Naive B cell (primary cell): Measurements from ENCODE around the gene IQGAP2. TPM values are rescaled to one million over a fixed set of nuclear protein-coding genes. Genes with fewer than 3 reads are reported as not detected.
"Not testable (repeated sequence)": the region's sequence is repeated elsewhere in the genome, so short reads cannot be mapped to it uniquely, and the experiment has no call there.

Experiments
- ATAC-seq, 2 donors: fragments of 150-1000 bp; cut with Tn5 transposase; 2 replicates each; pipeline ENCODE4 v1.10.0; 2021; ENCODE audit warnings: low read depth in 2 of 2, mild to moderate bottlenecking in 2 of 2, moderate library complexity in 2 of 2
- DNase-seq: peaks from one replicate; pipeline ENCODE4 v3.0.0; 2022
- H3K27ac Mint-ChIP-seq, 6 donors: one replicate each; pipeline ENCODE4 v1.8.0; 2020 to 2022; ENCODE audit warnings: mild to moderate bottlenecking in 6 of 6, mixed read lengths in 6 of 6, moderate library complexity in 5 of 6, inconsistent platforms in 2 of 6
- H3K27me3 Mint-ChIP-seq, 3 donors: one replicate each; pipeline ENCODE4 v1.8.0; 2021 to 2022; ENCODE audit warnings: mixed read lengths in 3 of 3, mild to moderate bottlenecking in 1 of 3
- H3K36me3 Mint-ChIP-seq, 2 donors: one replicate each; pipeline ENCODE4 v1.8.0; 2020 to 2022; ENCODE audit warnings: mixed read lengths in 2 of 2, inconsistent platforms in 1 of 2, mild to moderate bottlenecking in 1 of 2
- H3K4me1 Mint-ChIP-seq, 3 donors: one replicate each; pipeline ENCODE4 v1.8.0; 2020 to 2022; ENCODE audit warnings: mixed read lengths in 3 of 3, inconsistent platforms in 1 of 3, mild to moderate bottlenecking in 1 of 3, moderate library complexity in 1 of 3
- H3K4me3 Mint-ChIP-seq, 8 donors: one replicate each; pipeline ENCODE4 v1.8.0; 2020 to 2022; ENCODE audit warnings: mild to moderate bottlenecking in 8 of 8, mixed read lengths in 8 of 8, moderate library complexity in 8 of 8, inconsistent platforms in 2 of 8
- H3K9me3 Mint-ChIP-seq, 7 donors: one replicate each; pipeline ENCODE4 v1.8.0; 2020 to 2022; ENCODE audit warnings: mixed read lengths in 7 of 7, mild to moderate bottlenecking in 5 of 7, inconsistent platforms in 2 of 7, moderate library complexity in 1 of 7
- polyA plus RNA-seq, 6 donors: library from polyadenylated mRNA; unstranded; fragments of 300-500 nt; fragmentation: Illumina TruSeq; gene quantifications; one replicate each; pipeline ENCODE4 v1.2.3, GENCODE V29; 2021; ENCODE audit warnings: low read depth in 6 of 6

IQGAP2 gene
- polyA plus RNA-seq, 6 donors from 2014 or later: 2.7 to 9.8 (median 6.2) TPM

DNA sequence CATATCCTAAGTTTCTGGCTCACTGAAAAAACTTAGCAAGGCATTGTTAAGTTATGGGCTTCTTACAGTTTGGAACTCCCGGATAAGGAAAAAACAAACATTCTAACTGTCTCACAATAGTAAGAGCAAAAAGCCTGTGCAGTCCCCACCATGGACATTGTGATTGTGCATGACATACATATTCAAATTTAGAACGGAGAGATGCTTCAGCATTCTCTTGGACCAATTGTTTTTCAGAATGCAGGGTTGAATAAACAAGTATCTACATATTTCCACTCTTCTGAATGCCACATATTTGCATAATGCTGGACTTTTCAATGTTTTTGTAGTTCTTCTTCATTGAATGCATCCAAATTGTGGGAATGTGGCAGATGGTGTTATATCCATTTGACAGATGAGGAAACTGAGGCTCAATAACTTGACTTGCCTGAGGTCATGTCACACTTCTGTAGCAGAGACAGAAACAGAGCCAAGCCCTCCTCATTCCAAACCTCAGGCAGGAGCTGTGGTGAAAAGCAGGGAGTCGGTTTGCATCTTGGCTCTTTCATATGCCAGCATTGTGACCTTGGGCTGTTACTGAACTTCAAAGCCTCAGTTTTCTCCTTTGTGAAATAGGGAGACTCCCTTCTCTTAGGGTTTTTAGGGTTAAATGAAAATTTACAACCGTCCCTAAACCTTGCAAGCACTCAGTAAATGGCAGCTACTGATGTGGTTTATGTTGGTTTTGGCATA, 95.1 kb downstream of the IQGAP2 start:
- H3K4me1 Mint-ChIP-seq: peaks cover 0 to 4% (median 0%) of the 10 kb centered on the region in 3 donors
- ATAC-seq: no peak
- H3K27me3 Mint-ChIP-seq: no peaks in the 10 kb centered on the region
- no peak for DNase-seq
- peaks cover 0 to 5% (median 0%) of the 10 kb centered on the region in 7 donors for H3K9me3 Mint-ChIP-seq
- H3K36me3 Mint-ChIP-seq: no peaks in the 10 kb centered on the region
- H3K4me3 Mint-ChIP-seq: no peak overlapping the region
- no peak overlapping the region for H3K27ac Mint-ChIP-seq

DNA sequence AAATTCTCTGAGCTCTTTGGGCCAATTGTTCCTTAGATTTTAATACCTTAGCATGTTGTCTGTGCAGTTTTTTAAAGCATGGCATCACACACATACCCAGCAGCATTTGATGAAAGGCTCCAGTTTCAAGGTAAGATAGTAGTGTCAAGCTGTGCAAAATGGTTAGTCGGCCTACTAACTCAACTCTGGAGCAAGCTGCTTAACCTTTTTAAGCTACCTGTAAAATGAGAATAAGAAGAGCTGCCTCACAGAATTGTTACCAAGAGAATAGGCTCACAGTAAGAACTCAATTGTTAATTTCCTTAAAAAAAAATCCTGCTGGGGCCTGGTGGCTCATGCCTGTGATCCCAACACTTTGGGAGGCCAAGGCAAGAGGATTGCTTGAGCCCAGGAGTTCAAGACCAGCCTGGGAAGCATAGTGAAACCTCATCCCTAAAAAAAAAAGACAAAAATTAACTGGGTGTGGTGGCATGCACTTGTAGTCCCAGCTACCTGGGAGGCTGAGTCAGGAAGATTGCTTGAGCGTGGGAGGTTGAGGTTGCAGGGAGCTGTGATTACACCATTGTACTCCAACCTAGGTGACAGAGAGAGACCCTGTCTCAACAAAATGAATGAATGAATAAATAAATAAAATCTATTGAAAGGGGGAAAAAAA, 96.5 kb downstream of the IQGAP2 start:
- peaks cover 0 to 5% (median 0%) of the 10 kb centered on the region in 3 donors for H3K4me1 Mint-ChIP-seq
- H3K27ac Mint-ChIP-seq: peak overlapping the region in 2 of 6 donors; percentile 32 to 36
- H3K36me3 Mint-ChIP-seq: no peaks in the 10 kb centered on the region
- H3K27me3 Mint-ChIP-seq: no peaks in the 10 kb centered on the region
- no peak for DNase-seq
- ATAC-seq: no peak
- H3K9me3 Mint-ChIP-seq: peaks cover 0 to 5% (median 0%) of the 10 kb centered on the region in 7 donors
- no peak overlapping the region for H3K4me3 Mint-ChIP-seq

DNA sequence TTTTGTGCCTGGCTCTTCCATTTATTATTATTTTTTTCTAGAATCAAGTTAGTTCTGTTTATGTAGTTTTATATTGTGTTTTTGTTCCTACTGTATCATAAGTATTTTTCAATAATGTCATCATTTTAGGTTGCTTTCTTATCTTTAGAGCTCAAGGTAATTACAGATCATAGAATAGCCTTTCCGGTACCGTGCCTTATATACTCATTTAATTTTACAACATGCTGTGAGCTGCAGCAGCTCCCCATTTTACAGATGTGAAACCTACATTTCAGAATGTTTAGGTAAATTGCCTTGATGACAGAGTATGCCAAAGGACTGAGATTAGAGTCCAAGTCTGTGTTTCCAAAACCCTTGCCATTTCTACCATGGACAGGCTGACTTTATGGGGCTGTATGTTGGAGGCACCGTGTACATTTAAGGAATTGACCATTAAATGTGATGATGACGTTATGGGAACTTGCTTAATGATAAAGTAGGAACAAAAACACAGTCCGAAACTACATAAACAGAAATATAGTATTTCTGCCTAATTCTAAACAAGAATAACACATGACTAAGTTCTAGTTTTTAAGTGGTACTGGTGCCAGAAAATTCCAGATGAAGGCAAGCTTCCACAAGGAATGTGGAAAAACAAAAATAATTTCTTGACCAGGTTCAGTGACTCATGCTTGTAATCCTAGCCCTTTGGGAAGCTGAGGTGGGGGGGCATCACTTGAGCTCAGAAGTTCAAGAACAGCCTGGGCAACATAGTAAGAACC, 97.7 kb downstream of the IQGAP2 start:
- no peak overlapping the region for H3K4me3 Mint-ChIP-seq
- no peak for ATAC-seq
- H3K36me3 Mint-ChIP-seq: no peaks in the 10 kb centered on the region
- no peak for DNase-seq
- no peak overlapping the region for H3K27ac Mint-ChIP-seq
- H3K9me3 Mint-ChIP-seq: no peaks in the 10 kb centered on the region
- H3K27me3 Mint-ChIP-seq: no peaks in the 10 kb centered on the region
- H3K4me1 Mint-ChIP-seq: peaks cover 0 to 4% (median 0%) of the 10 kb centered on the region in 3 donors

DNA sequence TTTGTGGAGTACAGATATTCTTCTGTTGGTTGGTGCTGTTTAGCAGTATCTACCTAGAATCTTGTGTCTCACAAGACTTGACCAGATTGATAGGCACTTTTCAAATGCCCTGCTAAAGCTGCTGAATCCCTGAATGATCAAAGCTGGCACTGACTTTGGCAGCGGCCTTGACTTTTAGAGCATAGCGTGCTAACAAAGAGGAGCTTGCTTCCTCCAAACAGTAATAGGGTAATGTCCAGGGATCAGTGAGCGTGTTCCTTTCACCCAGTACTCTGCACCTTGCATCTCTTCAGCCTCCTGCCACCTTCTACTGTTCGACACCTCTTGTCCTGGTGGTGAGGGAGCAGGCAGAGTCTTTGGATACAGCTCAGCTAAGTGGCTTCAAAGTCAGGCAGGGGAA, 100.8 kb downstream of the IQGAP2 start:
- H3K36me3 Mint-ChIP-seq: no peaks in the 10 kb centered on the region
- ATAC-seq (no peak), DNase-seq (no peak)
- H3K4me1 Mint-ChIP-seq: peaks cover 0 to 5% (median 4%) of the 10 kb centered on the region in 3 donors
- H3K27me3 Mint-ChIP-seq: no peaks in the 10 kb centered on the region
- H3K9me3 Mint-ChIP-seq: no peaks in the 10 kb centered on the region
- H3K4me3 Mint-ChIP-seq: no peak overlapping the region
- H3K27ac Mint-ChIP-seq: peak overlapping the region in 1 of 6 donors; percentile 39

DNA sequence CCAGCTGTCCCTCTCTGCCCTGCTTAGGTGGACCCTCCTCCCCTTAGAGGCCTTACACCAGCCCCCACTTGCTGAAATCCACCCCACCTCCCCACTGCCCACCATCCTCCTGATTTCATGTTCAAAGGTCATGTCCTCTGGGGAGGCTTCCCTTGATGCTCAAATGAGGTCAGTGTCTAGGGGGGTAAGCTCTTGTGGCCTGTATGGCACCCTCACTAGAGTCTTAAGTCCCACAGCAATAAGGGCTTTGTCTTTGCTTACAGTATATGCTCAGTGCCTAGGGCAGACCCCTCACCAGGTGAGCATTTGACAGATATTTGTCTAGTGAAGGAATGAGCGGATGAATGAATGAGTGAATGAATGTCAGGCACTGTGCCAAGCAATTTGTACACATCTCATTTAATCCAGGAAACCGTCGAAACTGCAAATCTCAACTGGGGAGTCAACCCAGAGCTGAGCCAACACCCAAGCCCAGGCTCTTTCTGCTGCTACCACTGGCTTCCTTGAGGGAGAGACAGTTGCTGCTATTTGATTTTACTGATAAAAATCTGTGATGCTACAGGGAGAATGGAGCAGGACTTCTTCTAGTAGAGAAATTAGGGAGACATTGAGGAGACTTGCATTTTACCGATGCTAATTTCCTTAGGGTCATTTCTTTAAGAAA, 101.9 kb downstream of the IQGAP2 start:
- Mint-ChIP-seq H3K4me1 (peaks cover 0 to 5% (median 4%) of the 10 kb centered on the region in 3 donors), H3K27me3 (no peaks in the 10 kb centered on the region), H3K4me3 (no peak overlapping the region), H3K36me3 (no peaks in the 10 kb centered on the region), H3K27ac (no peak overlapping the region), H3K9me3 (peaks cover 0 to 1% (median 0%) of the 10 kb centered on the region in 7 donors)
- DNase-seq (no peak), ATAC-seq (no peak)

DNA sequence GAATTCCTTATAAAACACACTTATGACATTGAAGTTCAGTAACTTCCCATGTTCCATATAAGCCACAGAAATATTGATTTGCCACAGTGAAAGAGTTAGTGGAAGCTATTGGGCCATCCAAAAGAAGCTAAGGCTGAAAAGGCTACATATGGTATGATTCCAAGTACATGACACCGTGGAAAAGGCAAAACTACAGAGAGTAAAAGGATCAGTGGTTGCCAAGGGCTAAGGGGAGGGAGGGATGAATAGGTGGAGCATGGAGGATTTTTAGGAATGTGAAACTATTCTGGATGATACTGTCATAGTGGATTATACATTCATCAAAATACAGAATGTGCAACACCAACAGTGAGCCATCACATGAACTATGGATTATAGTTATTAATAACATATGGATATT, 110.4 kb downstream of the IQGAP2 start:
- H3K27ac Mint-ChIP-seq: no peak overlapping the region
- peaks cover 0 to 4% (median 0%) of the 10 kb centered on the region in 3 donors for H3K4me1 Mint-ChIP-seq

DNA sequence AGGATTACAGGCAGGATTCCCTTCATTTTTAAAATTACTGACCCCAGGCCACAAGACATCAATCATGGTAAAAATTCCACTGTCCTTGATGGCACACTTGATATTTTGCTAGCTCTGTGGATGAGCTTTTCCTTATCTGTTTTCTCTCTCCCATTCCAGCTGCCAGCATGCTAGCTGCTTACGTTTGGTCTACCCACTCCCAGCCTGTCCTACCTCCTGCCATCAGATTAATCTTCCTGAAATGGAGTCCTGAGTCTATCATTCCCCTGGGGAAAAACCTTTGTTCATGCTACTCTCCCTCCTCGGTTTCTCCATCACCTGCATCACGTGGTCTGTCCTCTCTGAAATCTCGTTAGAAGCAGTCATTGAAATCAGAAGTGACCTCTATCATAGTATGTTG, 111.2 kb downstream of the IQGAP2 start:
- H3K4me1 Mint-ChIP-seq: peaks cover 0 to 4% (median 0%) of the 10 kb centered on the region in 3 donors
- H3K27ac Mint-ChIP-seq: peak overlapping the region in 1 of 6 donors; percentile 10
- no peaks in the 10 kb centered on the region for H3K36me3 Mint-ChIP-seq
- H3K27me3 Mint-ChIP-seq: no peaks in the 10 kb centered on the region
- no peak for ATAC-seq
- peaks cover 0 to 17% (median 3%) of the 10 kb centered on the region in 7 donors for H3K9me3 Mint-ChIP-seq
- no peak for DNase-seq
- H3K4me3 Mint-ChIP-seq: no peak overlapping the region

More for the DNA sequence above, 110.4 kb downstream of the IQGAP2 start:
- ATAC-seq: no peak
- H3K4me3 Mint-ChIP-seq: no peak overlapping the region
- H3K36me3 Mint-ChIP-seq: no peaks in the 10 kb centered on the region
- H3K9me3 Mint-ChIP-seq: peaks cover 0 to 11% (median 3%) of the 10 kb centered on the region in 7 donors
- H3K27me3 Mint-ChIP-seq: no peaks in the 10 kb centered on the region
- DNase-seq: no peak

DNA sequence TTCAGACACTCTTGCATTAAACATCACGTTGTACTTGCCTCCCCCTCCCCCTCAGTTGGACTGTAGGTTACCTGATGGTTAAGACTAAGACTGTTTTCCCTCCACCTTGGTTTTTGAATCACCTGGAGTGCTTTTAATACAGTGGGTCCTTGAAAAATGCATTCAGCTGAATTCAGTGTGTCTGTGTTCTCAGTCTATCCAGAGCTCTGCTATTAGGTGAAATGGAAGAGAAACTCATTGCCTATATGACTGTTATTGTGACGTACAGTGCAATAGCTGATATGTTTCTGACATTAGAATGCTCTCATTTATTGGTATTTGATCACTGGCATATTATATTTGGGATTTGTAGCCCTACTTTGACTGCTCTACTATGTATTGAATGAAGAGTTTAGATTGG, 111.6 kb downstream of the IQGAP2 start:
- Mint-ChIP-seq H3K9me3 (peaks cover 0 to 17% (median 3%) of the 10 kb centered on the region in 7 donors), H3K27me3 (no peaks in the 10 kb centered on the region), H3K36me3 (no peaks in the 10 kb centered on the region), H3K4me3 (no peak overlapping the region), H3K27ac (peak overlapping the region in 1 of 6 donors; percentile 10), H3K4me1 (peaks cover 0 to 4% (median 0%) of the 10 kb centered on the region in 3 donors)
- DNase-seq (no peak), ATAC-seq (no peak)

DNA sequence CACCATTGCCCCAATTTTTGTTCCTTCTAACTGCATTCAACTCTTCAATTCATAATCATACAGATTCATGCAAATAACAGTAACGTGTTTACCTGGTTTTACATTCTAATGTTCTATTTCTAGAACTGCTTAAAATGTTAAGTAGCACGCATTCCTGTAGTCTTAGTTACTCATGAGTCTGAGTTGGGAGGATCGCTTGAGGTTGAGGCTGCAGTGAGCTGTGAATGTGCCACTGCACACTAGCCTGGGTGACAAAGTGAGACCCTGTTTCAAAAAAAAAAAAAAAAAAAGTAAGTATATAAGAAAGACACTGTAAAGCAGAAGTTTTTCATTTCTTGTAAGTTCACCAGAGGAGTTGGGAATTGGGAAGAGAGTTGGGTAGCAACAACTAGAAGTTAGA, 114.2 kb downstream of the IQGAP2 start:
- ATAC-seq (no peak), DNase-seq (no peak)
- H3K27me3 Mint-ChIP-seq: no peaks in the 10 kb centered on the region
- no peaks in the 10 kb centered on the region for H3K36me3 Mint-ChIP-seq
- H3K4me1 Mint-ChIP-seq: peaks cover 6 to 8% (median 7%) of the 10 kb centered on the region in 3 donors
- H3K4me3 Mint-ChIP-seq: no peak overlapping the region
- H3K9me3 Mint-ChIP-seq: peaks cover 0 to 17% (median 3%) of the 10 kb centered on the region in 7 donors
- peak overlapping the region in 1 of 6 donors; percentile 56 for H3K27ac Mint-ChIP-seq

DNA sequence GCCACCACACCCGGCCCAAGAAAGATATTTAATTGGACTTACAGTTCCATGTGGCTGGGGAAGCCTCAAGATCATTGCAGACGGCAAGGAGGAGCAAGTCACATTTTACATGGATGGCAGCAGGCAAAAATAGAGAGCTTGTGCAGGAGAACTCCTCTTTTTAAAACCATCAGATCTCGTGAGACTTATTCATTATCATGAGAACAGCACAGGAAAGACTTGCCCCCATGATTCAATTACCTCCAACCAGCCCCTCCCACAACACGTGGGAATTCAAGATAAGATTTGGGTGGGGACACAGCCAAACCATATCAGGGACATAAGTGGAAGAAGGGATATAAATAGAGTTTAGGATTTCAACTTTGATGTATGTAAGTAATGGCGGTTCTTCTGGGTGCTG, 115.2 kb downstream of the IQGAP2 start:
- H3K36me3 Mint-ChIP-seq, H3K4me1 Mint-ChIP-seq, DNase-seq, H3K27me3 Mint-ChIP-seq, ATAC-seq, H3K4me3 Mint-ChIP-seq, H3K27ac Mint-ChIP-seq: not testable (repeated sequence)
- peaks cover 0 to 17% (median 3%) of the 10 kb centered on the region in 7 donors for H3K9me3 Mint-ChIP-seq

DNA sequence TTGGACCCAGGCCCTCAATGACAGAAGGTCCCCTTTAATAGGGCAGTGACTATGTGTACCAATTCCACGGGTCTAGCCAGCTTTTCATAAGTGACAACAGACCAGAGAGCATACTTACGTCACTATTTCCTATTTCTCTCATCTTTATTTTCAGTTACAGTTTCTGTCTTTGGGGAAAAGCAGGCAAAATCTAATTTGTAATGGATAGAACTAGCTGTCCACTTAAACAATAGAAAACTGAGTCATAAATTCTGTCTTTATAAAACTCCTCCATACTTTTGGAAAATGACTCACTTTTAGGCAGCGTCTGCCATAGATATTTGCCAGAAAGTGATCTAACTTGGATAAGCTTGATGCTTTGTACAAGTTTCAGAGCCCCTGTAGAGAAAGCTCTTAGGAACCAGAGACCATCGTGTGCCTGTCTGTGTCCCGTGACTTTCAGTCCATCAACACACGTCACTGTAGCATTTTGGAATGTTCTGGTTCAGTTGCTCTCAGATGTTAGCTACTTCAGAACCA, 118.2 kb downstream of the IQGAP2 start:
- peak; percentile 15 for DNase-seq
- Mint-ChIP-seq H3K36me3 (no peaks in the 10 kb centered on the region), H3K4me1 (peaks cover 4 to 7% (median 6%) of the 10 kb centered on the region in 3 donors), H3K27me3 (no peaks in the 10 kb centered on the region), H3K27ac (peak overlapping the region; percentile 39 to 93 (median 84)), H3K9me3 (peaks cover 0 to 17% (median 3%) of the 10 kb centered on the region in 7 donors), H3K4me3 (peak overlapping the region in 2 of 8 donors; percentile 17 to 45)
- peak; percentile 81 to 86 for ATAC-seq

DNA sequence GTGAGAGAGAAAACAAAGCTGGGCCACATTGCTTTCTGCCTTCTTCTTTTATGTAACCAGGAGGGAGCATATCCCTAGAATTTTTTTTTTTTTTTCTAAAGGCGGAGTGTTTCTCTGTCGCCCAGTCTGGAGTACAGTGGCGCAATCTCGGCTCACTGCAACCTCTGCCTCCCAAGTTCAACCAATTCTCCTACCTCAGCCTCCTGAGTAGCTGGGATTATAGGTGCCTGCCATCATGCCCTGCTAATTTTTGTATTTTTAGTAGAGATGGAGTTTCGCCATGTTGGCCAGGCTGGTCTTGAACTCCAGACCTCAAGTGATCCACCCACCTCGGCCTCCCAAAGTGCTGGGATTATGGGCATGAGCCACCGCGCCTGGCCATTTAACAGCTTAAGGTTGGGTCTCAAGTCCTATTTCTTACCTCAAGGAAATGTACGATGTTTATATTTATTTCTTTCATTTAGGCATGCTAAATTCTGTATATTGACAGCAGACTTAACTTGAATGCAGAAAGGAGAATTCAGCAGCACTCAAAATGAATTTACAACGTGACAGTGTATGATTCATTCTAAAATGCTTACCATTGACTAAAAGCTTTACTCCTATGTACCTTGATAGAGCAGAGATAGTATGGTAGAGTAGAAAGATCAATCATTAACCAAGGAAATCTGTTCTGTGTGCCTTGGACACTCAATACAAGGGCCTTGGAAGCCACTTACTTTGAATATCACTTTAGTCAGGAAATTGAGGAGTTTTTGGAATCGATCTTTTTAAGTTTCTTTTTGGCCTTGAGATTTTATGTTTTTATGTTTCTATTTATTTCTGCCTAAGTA, 119.2 kb downstream of the IQGAP2 start:
- Mint-ChIP-seq H3K27me3 (no peaks in the 10 kb centered on the region), H3K27ac (peak overlapping the region in 1 of 6 donors; percentile 33), H3K4me1 (peaks cover 4 to 7% (median 6%) of the 10 kb centered on the region in 3 donors), H3K36me3 (no peaks in the 10 kb centered on the region), H3K4me3 (no peak overlapping the region), H3K9me3 (peaks cover 0 to 17% (median 3%) of the 10 kb centered on the region in 7 donors)
- DNase-seq (no peak), ATAC-seq (no peak)
